GM12873 (cell line): Measurements from ENCODE around the gene DDTL.

Source experiments
- TF ChIP-seq, protein P1 (sequence below): IDR thresholded peaks from 2 replicates; pipeline ENCODE4 v1.5.1; 2012; ENCODE audit warnings: low read depth, mild to moderate bottlenecking, moderate library complexity, low read length, control low read depth; ENCODE audit not compliant: insufficient read depth; ENCODE audit errors: missing control alignments

Gene DDTL

DNA sequence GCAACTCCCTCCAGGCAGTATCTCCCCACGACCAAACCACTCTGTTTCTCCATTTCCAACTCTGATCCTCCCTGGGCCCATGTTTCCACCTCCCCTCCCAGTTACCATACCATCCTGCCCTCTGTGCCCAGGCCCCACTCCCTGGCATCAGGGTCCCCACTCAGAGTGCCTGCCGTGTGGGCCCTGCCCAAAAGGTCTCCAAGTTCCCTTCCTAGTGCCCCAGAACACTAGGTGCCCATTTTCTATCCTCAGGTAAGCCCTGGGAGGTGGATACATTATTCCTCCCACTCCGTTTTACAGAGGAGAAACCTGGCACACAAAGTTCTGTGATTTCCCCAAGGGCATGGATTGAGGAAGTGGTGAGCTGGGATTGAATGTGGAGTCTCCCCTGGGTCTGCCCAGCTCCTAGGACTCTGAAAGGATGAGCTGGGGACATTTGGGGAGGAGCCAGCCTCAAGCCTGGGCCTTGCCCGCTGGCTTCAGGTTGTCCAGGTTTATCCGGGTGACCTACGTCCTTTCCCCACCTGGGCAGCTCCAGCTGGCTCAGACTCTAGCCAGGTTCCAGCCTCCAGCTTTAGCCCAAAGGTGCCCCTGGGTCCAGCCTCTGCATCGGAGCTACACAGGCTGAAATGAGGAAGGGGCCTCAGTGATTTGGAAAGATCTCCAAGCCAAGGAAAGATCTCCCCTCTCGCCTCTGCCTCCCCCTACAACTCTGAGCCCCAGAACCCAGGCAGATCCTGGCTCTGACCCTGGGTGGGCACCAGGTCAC lies 40.7 kb downstream of the DDTL start:
- TF ChIP-seq, protein P1, sequence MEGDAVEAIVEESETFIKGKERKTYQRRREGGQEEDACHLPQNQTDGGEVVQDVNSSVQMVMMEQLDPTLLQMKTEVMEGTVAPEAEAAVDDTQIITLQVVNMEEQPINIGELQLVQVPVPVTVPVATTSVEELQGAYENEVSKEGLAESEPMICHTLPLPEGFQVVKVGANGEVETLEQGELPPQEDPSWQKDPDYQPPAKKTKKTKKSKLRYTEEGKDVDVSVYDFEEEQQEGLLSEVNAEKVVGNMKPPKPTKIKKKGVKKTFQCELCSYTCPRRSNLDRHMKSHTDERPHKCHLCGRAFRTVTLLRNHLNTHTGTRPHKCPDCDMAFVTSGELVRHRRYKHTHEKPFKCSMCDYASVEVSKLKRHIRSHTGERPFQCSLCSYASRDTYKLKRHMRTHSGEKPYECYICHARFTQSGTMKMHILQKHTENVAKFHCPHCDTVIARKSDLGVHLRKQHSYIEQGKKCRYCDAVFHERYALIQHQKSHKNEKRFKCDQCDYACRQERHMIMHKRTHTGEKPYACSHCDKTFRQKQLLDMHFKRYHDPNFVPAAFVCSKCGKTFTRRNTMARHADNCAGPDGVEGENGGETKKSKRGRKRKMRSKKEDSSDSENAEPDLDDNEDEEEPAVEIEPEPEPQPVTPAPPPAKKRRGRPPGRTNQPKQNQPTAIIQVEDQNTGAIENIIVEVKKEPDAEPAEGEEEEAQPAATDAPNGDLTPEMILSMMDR = no peak

DNA sequence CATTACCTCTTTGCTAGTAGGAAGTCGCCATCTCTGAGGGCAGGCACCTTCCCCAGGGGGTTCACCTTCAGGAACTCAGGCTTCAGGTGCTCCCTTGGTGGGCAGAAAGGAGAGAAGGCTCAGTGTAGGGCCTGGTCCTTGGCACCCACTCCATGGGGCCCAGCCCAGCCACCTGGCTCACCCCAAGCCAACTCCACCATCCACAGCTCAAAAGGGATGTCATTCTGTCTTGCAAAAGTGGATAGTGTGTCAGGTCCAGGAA lies 41.3 kb downstream of the DDTL start:
- TF ChIP-seq, protein P1 = no peak

DNA sequence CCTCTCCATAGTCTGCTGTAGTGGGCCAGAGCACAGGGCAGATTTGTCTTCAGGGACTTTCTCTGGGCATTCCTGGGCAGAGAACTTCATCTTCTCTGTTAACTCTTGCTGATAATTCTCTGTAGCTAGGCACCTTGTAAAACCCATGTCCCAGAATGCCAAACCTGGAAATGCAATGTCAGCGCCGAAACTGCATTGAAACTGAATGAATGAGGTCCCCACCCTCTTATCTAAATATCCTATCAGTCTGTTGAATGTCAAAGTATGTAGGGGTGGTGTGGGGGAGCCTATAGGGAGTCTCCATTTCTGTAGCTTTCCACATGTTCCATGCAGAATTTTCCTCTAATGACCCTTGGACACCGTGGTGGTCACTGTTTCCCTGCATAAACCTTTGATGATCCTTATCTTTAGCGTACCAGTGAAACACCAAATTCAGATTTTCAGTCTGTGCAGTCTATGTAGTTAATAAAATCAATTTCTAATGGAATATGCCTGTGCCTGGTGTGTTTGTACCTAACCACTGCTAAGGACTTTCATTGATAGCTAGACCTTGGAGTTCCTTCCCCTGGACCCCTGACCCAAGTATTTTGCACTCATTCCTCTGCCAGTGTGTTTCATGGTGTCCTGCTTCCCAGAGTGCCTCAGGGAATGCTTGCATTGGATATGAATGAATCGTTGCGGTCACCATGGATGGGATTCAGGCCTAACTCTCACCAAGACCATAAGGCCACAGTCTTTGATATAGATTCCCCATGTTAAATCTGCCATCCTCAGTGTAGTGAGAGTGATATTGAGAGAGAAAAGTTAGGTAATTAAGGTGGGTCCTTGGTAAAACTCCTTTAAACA lies 41.9 kb downstream of the DDTL start:
- TF ChIP-seq, protein P1 = no peak

DNA sequence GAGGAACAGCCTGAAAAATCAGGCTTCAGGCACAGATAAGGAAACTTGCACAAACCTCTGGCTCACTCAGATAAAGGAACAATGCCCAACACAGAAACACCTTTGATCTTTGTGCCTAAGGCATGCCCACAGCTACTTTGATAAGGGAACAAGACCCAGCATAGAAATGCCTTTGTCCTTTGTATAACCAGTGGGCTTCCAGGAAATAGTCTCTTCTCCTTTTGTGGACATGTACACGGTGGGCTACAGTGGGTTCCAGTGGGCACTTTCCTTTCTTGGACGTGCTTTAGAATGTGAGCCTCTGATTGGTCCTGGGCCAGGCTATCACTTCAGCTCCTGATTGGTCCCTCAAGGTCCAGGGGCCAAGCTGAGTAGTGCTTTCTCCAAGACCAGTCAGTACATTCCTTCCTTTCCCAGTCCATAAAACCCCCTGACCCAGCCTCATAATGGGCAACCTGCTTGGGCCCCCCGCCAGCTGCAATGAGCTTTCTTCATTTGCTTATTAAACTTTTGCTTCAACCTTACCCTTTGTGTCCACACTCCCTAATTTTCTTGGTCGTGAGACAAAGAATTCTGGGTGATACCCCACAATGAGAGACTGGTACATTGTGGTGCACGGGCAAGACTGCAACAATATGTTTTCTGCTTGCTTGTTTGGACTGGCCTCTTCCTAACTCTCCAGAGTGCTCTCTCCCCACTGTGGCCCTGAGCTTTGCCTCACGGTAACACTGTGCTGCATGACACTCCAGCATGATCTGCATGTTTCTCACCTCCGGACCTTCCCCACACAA lies 42.7 kb downstream of the DDTL start:
- TF ChIP-seq, protein P1 = no peak

DNA sequence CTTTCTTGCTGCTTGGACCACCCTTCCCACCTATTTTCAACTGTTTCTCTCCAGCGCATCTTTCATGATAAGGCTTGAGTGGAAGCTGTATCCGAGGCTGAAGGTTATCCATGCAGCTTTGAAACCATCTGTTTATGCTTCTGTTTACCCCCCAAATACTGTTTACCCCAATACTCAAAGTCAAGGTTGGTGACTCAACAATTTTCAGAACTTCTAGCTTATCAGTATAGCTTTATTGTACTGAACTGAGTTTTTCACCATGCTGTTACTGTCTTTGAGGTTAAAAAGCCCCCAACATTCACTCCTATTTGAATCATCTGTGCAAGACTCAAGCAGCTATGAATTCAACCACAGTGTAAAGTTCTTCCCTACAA lies 43.3 kb downstream of the DDTL start:
- TF ChIP-seq, protein P1 = no peak

DNA sequence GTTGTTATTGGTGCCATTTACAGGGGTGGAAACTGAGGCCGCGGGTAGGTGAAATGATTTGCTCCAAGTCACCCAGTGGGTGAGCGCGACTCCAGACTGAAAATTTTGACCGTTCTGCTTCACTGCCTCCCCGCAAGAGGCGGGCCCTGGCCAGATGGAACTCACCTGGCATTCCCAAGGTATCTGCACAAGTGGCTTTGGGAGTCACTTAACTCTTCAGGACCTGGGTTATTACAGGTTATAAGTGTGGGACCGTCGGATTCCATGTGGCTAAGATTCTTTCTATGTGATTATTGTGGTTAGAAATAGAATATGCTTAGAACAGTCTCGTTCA lies 45.0 kb downstream of the DDTL start:
- TF ChIP-seq, protein P1 = no peak

DNA sequence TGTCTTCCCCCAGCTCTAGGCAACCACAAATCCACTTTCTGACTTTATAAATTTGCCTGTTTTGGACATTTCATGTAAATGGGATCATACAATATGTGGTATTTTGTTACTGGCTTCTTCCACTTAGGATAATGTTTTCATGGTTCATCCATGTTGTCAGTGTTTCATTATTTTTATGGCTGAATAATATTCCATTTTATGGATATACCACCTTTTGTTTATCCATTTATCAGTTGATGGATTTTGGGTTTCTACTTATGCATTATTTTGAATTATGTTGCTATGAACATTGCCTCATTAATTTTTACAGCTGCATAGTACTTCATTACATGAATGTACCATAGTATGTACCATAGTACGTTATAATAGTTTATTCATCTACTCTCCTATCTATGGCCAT lies 49.5 kb downstream of the DDTL start:
- TF ChIP-seq, protein P1 = no peak
